Dermis blood vessel endothelial cell (primary cell): ENCODE results near the gene PBX1. TPM values are rescaled to one million over a fixed set of nuclear protein-coding genes. Genes with fewer than 3 reads are reported as not detected.
"Not testable (repeated sequence)": the region's sequence is repeated elsewhere in the genome, so short reads cannot be mapped to it uniquely, and the experiment has no call there.

Source experiments
- DNase-seq: peaks from one replicate; pipeline ENCODE4 v3.0.0; 2010
- total RNA-seq: library from RNA; depleted of rRNA; stranded (reverse); fragments of >200 nt; gene quantifications from 2 replicates; pipeline ENCODE4 v1.2.3, GENCODE V29; 2014

Gene PBX1
- total RNA-seq, 1 donor from 2014 or later = 12.4 TPM

GRCh38 chr1:164590592-164590991 is 31.6 kb downstream of the PBX1 start:
- no peak for DNase-seq

- no peak for DNase-seq
Measured at GRCh38 chr1:164591858-164592257, 32.9 kb downstream of the PBX1 start.

GRCh38 chr1:164592634-164593033 is 33.6 kb downstream of the PBX1 start:
- no peak for DNase-seq

GRCh38 chr1:164595212-164595611 is 36.2 kb downstream of the PBX1 start:
- no peak for DNase-seq

- DNase-seq = no peak
Measured at GRCh38 chr1:164596172-164596571, 37.2 kb downstream of the PBX1 start.

- no peak for DNase-seq
Measured at GRCh38 chr1:164598719-164599118, 39.7 kb downstream of the PBX1 start.

- DNase-seq = no peak
Measured at GRCh38 chr1:164599272-164599671, 40.3 kb downstream of the PBX1 start.

GRCh38 chr1:164601399-164602100 is 42.6 kb downstream of the PBX1 start:
- no peak for DNase-seq

- no peak for DNase-seq
Measured at GRCh38 chr1:164602101-164602422, 43.1 kb downstream of the PBX1 start.

GRCh38 chr1:164602480-164603093 is 43.6 kb downstream of the PBX1 start:
- DNase-seq = no peak

GRCh38 chr1:164603805-164604204 is 44.8 kb downstream of the PBX1 start:
- not testable (repeated sequence) for DNase-seq

- DNase-seq = no peak
Measured at GRCh38 chr1:164604541-164604940, 45.6 kb downstream of the PBX1 start.

- no peak for DNase-seq
Measured at GRCh38 chr1:164605254-164606091, 46.5 kb downstream of the PBX1 start.

GRCh38 chr1:164607351-164607750 is 48.4 kb downstream of the PBX1 start:
- DNase-seq = no peak

GRCh38 chr1:164608651-164609057 is 49.7 kb downstream of the PBX1 start:
- no peak for DNase-seq

GRCh38 chr1:164609089-164609488 is 50.1 kb downstream of the PBX1 start:
- DNase-seq = no peak

GRCh38 chr1:164610538-164611222 is 51.7 kb downstream of the PBX1 start:
- no peak for DNase-seq

GRCh38 chr1:164611754-164612642 is 53.0 kb downstream of the PBX1 start:
- DNase-seq = peak; percentile 15

- no peak for DNase-seq
Measured at GRCh38 chr1:164613176-164613575, 54.2 kb downstream of the PBX1 start.

- no peak for DNase-seq
Measured at GRCh38 chr1:164614316-164614715, 55.3 kb downstream of the PBX1 start.

- peak; percentile 17 for DNase-seq
Measured at GRCh38 chr1:164617377-164618201, 58.6 kb downstream of the PBX1 start.
